Measurements from ENCODE around the gene CUBN. TPM values are rescaled to one million over a fixed set of nuclear protein-coding genes. Genes with fewer than 3 reads are reported as not detected.

Gene CUBN
- total RNA-seq, 1 donor from 2014 or later, result 2.0 TPM

- no peak for DNase-seq (ENCODE audit: low read depth, low spot score)
Observed at GRCh38 chr10:16923309-16923708, 206.3 kb downstream of the CUBN start.

- no peak for DNase-seq (ENCODE audit: low read depth, low spot score)
Observed at GRCh38 chr10:16919121-16919982, 210.3 kb downstream of the CUBN start.

DNA sequence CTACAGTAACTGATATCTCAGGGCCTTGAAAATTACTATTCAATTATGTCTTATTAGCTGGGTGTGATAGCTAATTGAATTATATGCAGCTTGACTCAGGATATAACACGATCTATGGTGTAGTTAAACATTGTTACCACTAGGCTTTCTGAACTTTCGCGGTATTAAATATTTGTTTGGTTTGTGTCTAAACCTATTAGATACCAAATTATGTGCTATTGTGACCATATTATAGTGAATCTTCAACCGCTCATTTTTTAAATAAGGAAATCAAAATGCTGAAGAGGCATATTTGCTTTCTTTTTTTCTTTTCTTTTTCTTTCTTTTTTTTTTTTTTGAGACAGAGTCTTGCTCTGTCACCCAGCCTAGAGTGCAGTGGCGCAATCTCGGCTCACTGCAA, 213.1 kb downstream of the CUBN start:
- DNase-seq (ENCODE audit: low read depth, low spot score), result no peak

GRCh38 chr10:16915300-16915699, 214.3 kb downstream of the CUBN start:
- DNase-seq (ENCODE audit: low read depth, low spot score), result no peak

DNA sequence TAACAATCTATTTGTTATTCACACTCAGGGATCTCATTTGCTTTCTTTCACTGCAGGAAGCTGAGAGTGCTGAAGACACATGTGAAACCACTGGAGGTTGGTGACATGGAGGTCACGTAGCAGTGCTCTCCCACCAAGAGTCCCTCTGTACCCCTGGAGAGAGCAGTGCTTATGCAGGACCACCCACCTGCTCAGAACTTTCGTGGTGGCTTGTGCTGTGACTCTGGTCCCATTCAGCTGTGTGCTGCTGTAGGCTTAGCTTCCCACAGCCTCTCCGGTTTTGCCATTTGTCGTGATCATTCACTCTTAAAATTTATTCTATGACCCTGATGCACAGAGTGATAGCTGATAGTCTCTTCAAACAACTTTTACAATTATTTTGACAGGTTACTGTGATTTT, 216.3 kb downstream of the CUBN start:
- DNase-seq (ENCODE audit: low read depth, low spot score), result no peak

- no peak for DNase-seq (ENCODE audit: low read depth, low spot score)
Observed at GRCh38 chr10:16910793-16911164, 218.8 kb downstream of the CUBN start.

GRCh38 chr10:16909961-16910792, 219.4 kb downstream of the CUBN start:
- DNase-seq (ENCODE audit: low read depth, low spot score), result no peak

DNA sequence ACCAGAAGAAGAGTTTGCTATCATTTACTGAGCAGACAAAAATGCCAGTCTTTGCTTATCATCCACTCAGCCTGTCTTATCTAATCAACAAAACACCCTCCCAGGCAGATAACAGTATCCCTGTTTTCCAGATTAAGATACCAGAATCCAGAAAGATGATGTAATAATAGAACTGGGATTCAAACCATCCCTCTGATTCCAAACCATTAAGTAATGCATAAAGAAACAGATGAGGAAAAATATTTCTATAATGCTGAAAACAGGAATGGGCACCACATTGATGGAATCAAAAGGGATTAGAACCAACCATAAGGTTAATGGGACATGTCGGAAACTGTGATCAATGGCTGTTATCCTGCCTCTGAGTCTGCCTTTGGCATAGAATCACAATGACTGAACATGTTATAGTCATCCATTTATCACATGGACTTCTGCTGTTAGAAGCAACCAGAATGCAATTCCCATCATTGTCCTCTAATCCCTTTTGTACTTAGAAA, 220.3 kb downstream of the CUBN start:
- DNase-seq (ENCODE audit: low read depth, low spot score), result no peak

GRCh38 chr10:16907687-16908086, 221.9 kb downstream of the CUBN start:
- DNase-seq (ENCODE audit: low read depth, low spot score), result no peak

DNA sequence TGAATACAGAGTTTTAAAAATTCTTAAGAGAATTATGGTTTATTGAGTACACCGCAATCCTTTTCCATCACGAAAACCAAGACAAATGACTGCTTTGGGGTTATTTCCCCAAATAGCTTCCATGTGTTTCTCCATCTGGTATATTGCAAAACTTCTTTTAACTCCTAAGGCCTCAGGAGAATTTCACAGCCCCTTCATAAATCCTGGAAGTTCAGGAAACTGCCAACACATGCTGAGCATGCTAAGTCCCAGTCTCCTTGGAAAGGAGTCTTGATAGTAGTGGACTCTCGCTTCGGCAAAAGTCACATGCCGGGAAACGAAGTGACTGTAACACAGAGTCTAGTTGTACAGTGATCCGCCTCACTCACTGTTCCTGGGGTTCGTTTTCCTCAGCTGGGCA, 224.3 kb downstream of the CUBN start:
- DNase-seq (ENCODE audit: low read depth, low spot score), result no peak

GRCh38 chr10:16904639-16905061, 225.0 kb downstream of the CUBN start:
- no peak for DNase-seq (ENCODE audit: low read depth, low spot score)

DNA sequence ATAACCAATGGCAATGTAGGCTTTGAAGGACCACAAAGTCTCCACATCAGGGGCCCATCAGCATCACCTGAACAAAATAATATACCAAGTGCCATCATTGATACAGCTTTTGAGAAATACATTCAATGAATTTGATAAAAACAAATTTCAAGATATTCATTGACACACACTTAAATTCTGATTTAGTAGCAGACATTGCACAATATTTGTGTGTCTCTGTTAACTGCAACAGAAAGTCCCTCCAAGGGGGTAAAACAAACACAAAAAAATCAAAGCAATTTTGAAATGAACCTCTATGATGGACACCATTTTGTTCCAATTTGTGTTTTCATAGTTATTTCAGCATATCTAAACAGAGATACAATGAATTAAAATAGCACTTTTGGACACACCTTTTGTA, 225.6 kb downstream of the CUBN start:
- DNase-seq (ENCODE audit: low read depth, low spot score), result no peak

DNA sequence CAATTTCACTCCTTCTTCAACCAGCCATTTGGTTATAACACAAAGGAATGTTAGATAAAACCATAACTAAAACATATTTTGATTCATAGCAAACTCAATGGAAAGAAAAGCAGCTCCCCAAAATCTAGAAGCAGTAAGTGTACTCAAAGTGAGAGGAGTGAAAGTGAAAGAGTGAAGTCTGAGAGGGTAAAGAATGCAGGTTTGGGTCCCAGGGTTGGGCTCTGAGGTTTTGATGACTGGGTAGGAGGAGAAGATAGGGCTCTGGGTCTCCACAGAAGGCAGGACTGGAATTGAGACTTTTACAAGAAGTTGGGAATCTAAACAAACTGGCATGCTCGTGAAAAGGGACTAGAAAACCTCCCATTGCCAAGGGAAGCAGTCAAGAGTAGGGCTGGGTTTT, 227.0 kb downstream of the CUBN start:
- no peak for DNase-seq (ENCODE audit: low read depth, low spot score)

GRCh38 chr10:16901106-16901505, 228.5 kb downstream of the CUBN start:
- no peak for DNase-seq (ENCODE audit: low read depth, low spot score)

GRCh38 chr10:16896993-16897392, 232.6 kb downstream of the CUBN start:
- DNase-seq (ENCODE audit: low read depth, low spot score), result no peak

- no peak for DNase-seq (ENCODE audit: low read depth, low spot score)
Observed at GRCh38 chr10:16894821-16895220, 234.8 kb downstream of the CUBN start.

DNA sequence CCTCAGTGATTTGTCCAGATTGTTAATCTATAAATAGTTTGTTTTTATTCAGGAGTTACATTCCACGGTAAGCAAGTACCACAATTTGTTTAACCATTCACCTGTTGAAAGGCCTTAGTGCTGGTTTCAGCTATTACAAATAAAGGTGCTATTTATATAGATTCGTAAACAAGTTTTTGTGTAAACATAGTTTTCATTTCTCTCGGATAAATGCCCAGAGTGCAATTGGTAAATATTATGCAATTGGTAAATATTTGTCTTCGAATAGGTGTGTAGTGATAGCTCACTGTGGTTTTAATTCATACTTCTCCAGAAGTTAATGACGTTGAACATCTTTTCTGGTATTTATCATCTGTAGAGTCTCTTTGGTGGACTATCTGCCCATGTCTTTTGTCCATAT, 235.9 kb downstream of the CUBN start:
- no peak for DNase-seq (ENCODE audit: low read depth, low spot score)

DNA sequence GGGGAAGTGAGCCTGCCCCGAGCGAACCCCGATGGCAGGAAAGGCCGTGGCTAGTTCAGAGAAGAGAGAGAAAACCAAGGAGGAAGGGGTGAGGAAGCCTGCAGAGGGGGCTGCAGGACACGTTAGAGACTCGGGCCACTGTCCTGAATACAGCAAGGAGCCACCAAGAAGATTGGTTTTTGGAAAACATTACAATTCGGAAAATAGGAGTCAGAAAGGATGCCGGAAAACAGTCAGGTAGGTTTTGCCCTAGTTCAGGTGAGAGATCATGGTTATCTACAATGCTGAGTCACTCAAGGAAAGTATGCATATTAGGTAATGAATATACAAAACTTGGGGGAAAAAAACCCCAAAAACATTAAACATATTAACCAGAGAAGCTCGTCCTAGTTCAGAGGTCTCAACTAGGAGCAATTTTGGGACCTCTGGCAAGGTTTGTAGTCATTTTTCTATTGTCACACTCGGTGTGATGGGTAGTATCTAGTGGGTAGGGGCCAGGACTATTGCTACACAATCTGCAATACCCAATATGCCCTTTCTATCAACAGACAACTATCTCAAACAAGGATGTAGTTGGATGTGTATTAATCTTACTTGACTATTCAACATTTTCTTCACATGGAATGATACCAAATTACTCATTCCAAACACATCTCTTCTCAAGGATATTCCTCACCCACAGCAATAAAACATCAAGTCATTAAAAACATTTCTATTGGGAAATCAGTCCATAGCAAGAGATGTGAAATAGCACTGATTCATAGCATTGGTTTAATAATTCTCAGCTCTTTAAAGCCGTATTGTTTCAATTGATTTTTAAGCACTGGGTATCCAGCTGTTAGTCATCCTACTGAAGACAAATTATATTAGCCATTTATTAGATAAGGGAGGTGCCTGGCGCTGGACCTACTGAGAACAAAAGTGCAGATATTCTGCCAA, 238.0 kb downstream of the CUBN start:
- peak; percentile 50 for DNase-seq (ENCODE audit: low read depth, low spot score)

GRCh38 chr10:16890691-16891090, 238.9 kb downstream of the CUBN start:
- DNase-seq (ENCODE audit: low read depth, low spot score), result no peak

DNA sequence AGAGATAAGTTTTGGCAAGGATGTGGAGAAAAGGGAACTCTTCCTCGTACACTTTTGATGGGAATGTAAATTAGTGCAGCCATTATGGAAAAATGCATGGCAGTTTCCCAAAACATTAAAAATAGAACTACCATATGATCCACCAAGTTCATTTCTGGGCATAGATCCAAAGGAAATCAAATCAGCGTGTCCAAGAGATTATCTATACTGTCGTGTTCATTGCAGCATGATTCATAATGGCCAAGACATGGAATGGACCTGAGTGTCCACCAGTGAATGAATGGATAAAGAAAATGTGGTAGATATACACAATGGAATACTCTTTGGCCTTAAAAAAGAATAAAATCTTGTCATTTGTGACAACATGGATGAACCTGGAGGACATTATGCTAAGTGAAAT, 242.0 kb downstream of the CUBN start:
- DNase-seq (ENCODE audit: low read depth, low spot score), result peak; percentile 60

DNA sequence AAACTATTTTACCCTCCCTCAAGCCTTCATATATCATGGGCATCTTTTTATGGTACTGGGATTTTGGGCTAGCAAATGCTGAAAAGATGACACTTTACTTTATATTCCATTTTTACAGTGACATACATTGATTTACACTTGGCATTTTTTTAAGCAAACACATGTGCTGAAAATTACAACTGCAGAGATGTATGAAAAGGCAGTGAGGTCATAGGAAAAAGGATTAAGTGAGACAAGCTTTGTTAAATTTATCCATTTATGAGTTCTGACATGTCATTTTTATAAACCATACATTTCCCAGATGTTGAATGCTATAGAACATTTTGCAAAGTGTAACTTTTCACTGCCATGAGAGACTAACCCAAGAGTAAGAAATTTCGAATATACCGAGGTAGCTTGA, 243.6 kb downstream of the CUBN start:
- no peak for DNase-seq (ENCODE audit: low read depth, low spot score)

Data from pulmonary artery endothelial cell (primary cell).